HCT116 (cell line): ENCODE measurements around the gene MTMR12. TPM values are rescaled to one million over a fixed set of nuclear protein-coding genes. Genes with fewer than 3 reads are reported as not detected.

Experiments
- ATAC-seq: fragments of 200-7000 bp; cut with Tn5 transposase; 2 replicates; pipeline ENCODE4 v1.9.1; 2020; ENCODE audit warnings: mild to moderate bottlenecking, moderate library complexity
- BruUV-seq: library from RNA; stranded (reverse); fragments of 400-500 nt; replicated peaks from 2 replicates; lab custom pipeline; 2021; lab: Mats Ljungman, UMichigan
- CTCF ChIA-PET: fragments of 300-600 bp; sonication (Branson Sonifier 250); formaldehyde crosslinking; loops from one replicate; lab custom pipeline; 2021; ENCODE audit warnings: antibody characterized with exemption; lab: Charles Lee
- POLR2A ChIA-PET: fragments of 300-600, 350-600 bp; sonication (Branson Sonifier 250); formaldehyde crosslinking; loops from one replicate; lab custom pipeline; 2021; ENCODE audit warnings: antibody characterized with exemption; lab: Charles Lee
- RAD21 ChIA-PET, 2 experiments: fragments of 300-600 bp; sonication (Branson Sonifier 250); formaldehyde crosslinking; loops; one replicate each; lab custom pipeline; 2023; ENCODE audit warnings: low total read pairs in 2 of 2; ENCODE audit not compliant: uncharacterized antibody in 2 of 2, unreplicated experiment in 2 of 2, low non-redundant PET in 1 of 2; lab: Charles Lee
- DNase-seq: peaks from one replicate; pipeline ENCODE4 v3.0.0-alpha.2; 2010; ENCODE audit warnings: low read depth, low spot score
- H2AFZ ChIP-seq: fragments of 200-600 bp; shearing (Covaris generic), sonication (generic); 2 replicates; pipeline ENCODE4 v1.6.1; 2017; ENCODE audit warnings: low read depth, mixed run types, mixed read lengths, antibody characterized with exemption, low read length; ENCODE audit not compliant: poor library complexity, severe bottlenecking
- H3K27ac ChIP-seq: 2 replicates; pipeline ENCODE4 v1.5.1; 2012; ENCODE audit warnings: low read depth, low read length
- H3K27me3 ChIP-seq: fragments of 200-600 bp; sonication (generic); 2 replicates; pipeline ENCODE4 v1.6.1; 2016; ENCODE audit warnings: mixed run types, low read length, mixed read lengths; ENCODE audit not compliant: insufficient read depth
- H3K36me3 ChIP-seq, 2 experiments: fragments of 200-500 bp in 1 of 2; fragments of 200-600 bp in 1 of 2; sonication (Bioruptor generic) in 1 of 2; sonication (generic) in 1 of 2; 2 replicates each; pipeline versions ENCODE4 v1.5.1 to v1.6.1; 2014 to 2016; ENCODE audit warnings: low read length in 2 of 2, inconsistent platforms in 1 of 2, mixed read lengths in 1 of 2, mixed run types in 1 of 2; ENCODE audit not compliant: insufficient read depth in 2 of 2, control insufficient read depth in 1 of 2
- H3K4me1 ChIP-seq, 2 experiments: fragments of 200-600 bp in 1 of 2; sonication (generic) in 1 of 2; 2 replicates each; pipeline versions ENCODE4 v1.5.1 to v1.6.1; 2012 to 2017; ENCODE audit warnings: low read length in 2 of 2, inconsistent platforms in 1 of 2, mild to moderate bottlenecking in 1 of 2, mixed read lengths in 1 of 2, mixed run types in 1 of 2, moderate library complexity in 1 of 2; ENCODE audit not compliant: insufficient read depth in 2 of 2, control insufficient read depth in 1 of 2
- H3K4me2 ChIP-seq: fragments of 200-600 bp; sonication (generic); 2 replicates; pipeline ENCODE4 v1.6.1; 2017; ENCODE audit warnings: mixed run types, low read length, mixed read lengths
- H3K4me3 ChIP-seq, 2 experiments: fragments of 200-600 bp in 1 of 2; sonication (generic) in 1 of 2; replicated peaks in 1 of 2; 2 replicates each; pipeline ENCODE4 v1.5.1; 2011 to 2016; ENCODE audit warnings: low read length in 2 of 2, control low read depth in 1 of 2, low read depth in 1 of 2, mild to moderate bottlenecking in 1 of 2, mixed read lengths in 1 of 2, mixed run types in 1 of 2
- H3K79me2 ChIP-seq: fragments of 200-600 bp; sonication (generic); 2 replicates; pipeline ENCODE4 v1.6.1; 2017; ENCODE audit warnings: mild to moderate bottlenecking, mixed run types, low read length, moderate library complexity, mixed read lengths; ENCODE audit not compliant: insufficient read depth
- H3K9ac ChIP-seq: fragments of 200-600 bp; sonication (generic); 2 replicates; pipeline ENCODE4 v1.6.1; 2016; ENCODE audit warnings: low read length, mixed read lengths
- H3K9me2 ChIP-seq: fragments of 200-600 bp; sonication (generic), shearing (Covaris generic); 2 replicates; pipeline ENCODE4 v1.6.1; 2017; ENCODE audit warnings: mixed run types, mild to moderate bottlenecking, moderate library complexity; ENCODE audit not compliant: insufficient read depth
- H3K9me3 ChIP-seq, 2 experiments: fragments of 200-500 bp in 1 of 2; fragments of 200-600 bp in 1 of 2; sonication (Bioruptor generic) in 1 of 2; sonication (generic) in 1 of 2; 2 replicates each; pipeline ENCODE4 v1.6.1; 2014 to 2017; ENCODE audit warnings: low read length in 2 of 2, mixed read lengths in 2 of 2, inconsistent platforms in 1 of 2, low read depth in 1 of 2, mild to moderate bottlenecking in 1 of 2, mixed run types in 1 of 2, moderate library complexity in 1 of 2; ENCODE audit not compliant: control insufficient read depth in 1 of 2, insufficient read depth in 1 of 2
- H4K20me1 ChIP-seq: fragments of 200-600 bp; sonication (generic), shearing (Covaris generic); 2 replicates; pipeline ENCODE4 v1.6.1; 2017; ENCODE audit warnings: mixed run types, mild to moderate bottlenecking, moderate library complexity; ENCODE audit not compliant: insufficient read depth
- CEBPB ChIP-seq: IDR thresholded peaks from 2 replicates; pipeline ENCODE4 v1.6.1; 2012; ENCODE audit warnings: low read depth
- CTCF ChIP-seq, 3 experiments: fragments of 200-600 bp in 1 of 3; sonication (generic) in 1 of 3; IDR thresholded peaks in 2 of 3; conservative IDR thresholded peaks in 1 of 3; 2 replicates each; pipeline ENCODE4 v1.5.1; 2012 to 2017; ENCODE audit warnings: low read depth in 2 of 3, low read length in 2 of 3, antibody characterized with exemption in 1 of 3, borderline replicate concordance in 1 of 3, control low read depth in 1 of 3, mild to moderate bottlenecking in 1 of 3, mixed read lengths in 1 of 3, mixed run types in 1 of 3, moderate library complexity in 1 of 3; ENCODE audit not compliant: insufficient read depth in 1 of 3
- ELF1 ChIP-seq: IDR thresholded peaks from 2 replicates; pipeline ENCODE4 v1.6.1; 2012; ENCODE audit warnings: low read depth, borderline replicate concordance
- EZH2phosphoT487 ChIP-seq: fragments of 200-600 bp; IDR thresholded peaks from 2 replicates; pipeline ENCODE4 v1.6.1; 2018; ENCODE audit warnings: antibody characterized with exemption, borderline replicate concordance
- FOSL1 ChIP-seq: IDR thresholded peaks from 2 replicates; pipeline ENCODE4 v1.6.1; 2012; ENCODE audit warnings: low read depth
- REST ChIP-seq: IDR thresholded peaks from 2 replicates; pipeline ENCODE4 v1.6.1; 2012; ENCODE audit warnings: low read depth
- YY1 ChIP-seq: IDR thresholded peaks from 2 replicates; pipeline ENCODE4 v1.6.1; 2011; ENCODE audit warnings: low read length, low read depth, moderate library complexity, mild to moderate bottlenecking; ENCODE audit not compliant: insufficient replicate concordance; ENCODE audit errors: extremely low read depth
- ZFX ChIP-seq: fragments of 450-650 bp; IDR thresholded peaks from 2 replicates; pipeline ENCODE4 v1.6.1; 2017
- intact Hi-C: fragments of 100-400 bp; cut with micrococcal nuclease; formaldehyde crosslinking; loops from 2 replicates; pipeline ENCODE4 v1.10.0; 2022
- total RNA-seq: library from RNA; stranded (reverse); gene quantifications from one replicate; pipeline ENCODE4 v1.2.1, GENCODE V29; 2021; ENCODE audit not compliant: unreplicated experiment

Gene MTMR12
- total RNA-seq, 1 experiment from 2014 or later = 27.3 TPM

GRCh38 chr5:32261198-32261597 is 51.5 kb downstream of the MTMR12 start:
- no peaks in the 10 kb centered on the region for H3K79me2 ChIP-seq
- H3K9me3 ChIP-seq = no peaks in the 10 kb centered on the region
- CTCF ChIA-PET = no interaction called here
- peaks cover 6 to 13% of the 10 kb centered on the region in 2 experiments for H3K36me3 ChIP-seq
- TF ChIP-seq FOSL1 (no peak), CEBPB (no peak), CTCF (IDR thresholded peaks at IDR 0.05 in 2 of 3, conservative IDR thresholded peaks at IDR 0.05 in 1 of 3; ENCODE audit: borderline replicate concordance in 1 of 3, insufficient read depth in 1 of 3, low read depth in 2 of 3, low read length in 2 of 3) (no peak), REST (no peak), ELF1 (no peak), ZFX (no peak), EZH2phosphoT487 (no peak), YY1 (no peak)
- H3K4me1 ChIP-seq = peaks cover 0 to 4% of the 10 kb centered on the region in 2 experiments; a peak in 1 of 4 replicates
- BruUV-seq = no TSS peak
- no peak overlapping the region for H2AFZ ChIP-seq
- no peak overlapping the region for H3K27ac ChIP-seq
- POLR2A ChIA-PET = no interaction called here
- H3K4me3 ChIP-seq = no peak overlapping the region
- H3K9me2 ChIP-seq = no peaks in the 10 kb centered on the region
- H4K20me1 ChIP-seq = no peaks in the 10 kb centered on the region
- no peak overlapping the region for H3K4me2 ChIP-seq
- intact Hi-C loops = no loop called here
- H3K27me3 ChIP-seq = no peaks in the 10 kb centered on the region
- DNase-seq (no peak), ATAC-seq (no peak)
- RAD21 ChIA-PET = no interaction called here
- no peak overlapping the region for H3K9ac ChIP-seq
